Testis (tissue), 2 donors: Measurements from ENCODE around the gene MRS2.
"Not testable (repeated sequence)": the region's sequence is repeated elsewhere in the genome, so short reads cannot be mapped to it uniquely, and the experiment has no call there.

Source experiments
- CTCF ChIP-seq, 3 experiments: fragments of 450-650 bp in 2 of 3; fragments of 200-600 bp in 1 of 3; sonication (generic) in 1 of 3; IDR thresholded peaks; one replicate each; pipeline ENCODE4 v1.5.1; 2016 to 2019; ENCODE audit warnings: antibody characterized with exemption in 3 of 3, mild to moderate bottlenecking in 2 of 3, moderate library complexity in 1 of 3
- POLR2A ChIP-seq: fragments of 450-650 bp; IDR thresholded peaks from one replicate; pipeline ENCODE4 v1.6.1; 2017; ENCODE audit warnings: antibody characterized with exemption, mild to moderate bottlenecking, moderate library complexity

- TF ChIP-seq CTCF (IDR thresholded peaks at IDR 0.05); POLR2A: not testable (repeated sequence)
Measured at GRCh38 chr6:24365103-24365633, 37.6 kb upstream of the MRS2 start.
